Activated CD8-positive, alpha-beta T cell treated with anti-CD3 and anti-CD28 coated beads for 36 hours (primary cell): ENCODE data around the gene FRMD4A. TPM values are rescaled to one million over a fixed set of nuclear protein-coding genes. Genes with fewer than 3 reads are reported as not detected.

Experiments used
- ATAC-seq: fragments of 200-7000 bp; cut with Tn5 transposase; one replicate; pipeline ENCODE4 v1.10.0; 2021; ENCODE audit warnings: mild to moderate bottlenecking, moderate library complexity
- CTCF ChIA-PET: fragments of 350-600 bp; sonication (Branson Sonifier 250); formaldehyde crosslinking; loops from one replicate; lab custom pipeline; 2021; ENCODE audit warnings: antibody characterized with exemption; lab: Charles Lee
- POLR2A ChIA-PET: fragments of 350-600 bp; sonication (Branson Sonifier 250); formaldehyde crosslinking; loops from one replicate; lab custom pipeline; 2021; ENCODE audit warnings: antibody characterized with exemption; lab: Charles Lee
- DNase-seq: peaks from one replicate; pipeline ENCODE4 v3.0.0-alpha.2; 2020
- H3K27ac Mint-ChIP-seq: one replicate; pipeline ENCODE4 v1.8.0; 2021; ENCODE audit warnings: mild to moderate bottlenecking, mixed read lengths
- H3K27me3 Mint-ChIP-seq: one replicate; pipeline ENCODE4 v1.8.0; 2021; ENCODE audit warnings: mixed read lengths
- H3K36me3 Mint-ChIP-seq: one replicate; pipeline ENCODE4 v1.8.0; 2021; ENCODE audit warnings: low read depth, mixed read lengths
- H3K4me1 Mint-ChIP-seq: one replicate; pipeline ENCODE4 v1.8.0; 2021; ENCODE audit warnings: low read depth, mixed read lengths
- H3K4me3 Mint-ChIP-seq: one replicate; pipeline ENCODE4 v1.8.0; 2021; ENCODE audit warnings: mild to moderate bottlenecking, moderate library complexity, mixed read lengths
- H3K9me3 Mint-ChIP-seq: one replicate; pipeline ENCODE4 v1.8.0; 2021; ENCODE audit warnings: mixed read lengths
- CTCF ChIP-seq: fragments of 200-600 bp; IDR thresholded peaks from one replicate; pipeline ENCODE4 v1.8.0; 2022; ENCODE audit warnings: antibody characterized with exemption, mild to moderate bottlenecking
- intact Hi-C: fragments of 100-400 bp; cut with micrococcal nuclease; formaldehyde crosslinking; loops from one replicate; pipeline ENCODE4 v1.10.0; 2022
- total RNA-seq, 2 experiments: library from RNA; stranded (reverse); gene quantifications; one replicate each; pipeline ENCODE4 v1.2.3, GENCODE V29; 2021

The FRMD4A gene
- total RNA-seq, 2 experiments from 2014 or later = 2.1 to 2.8 TPM

- CTCF ChIA-PET = no interaction called here
- POLR2A ChIA-PET = no interaction called here
- peaks cover 5% of the 10 kb centered on the region for H3K27me3 Mint-ChIP-seq
- no peak overlapping the region for H3K27ac Mint-ChIP-seq
- no peaks in the 10 kb centered on the region for H3K36me3 Mint-ChIP-seq
- H3K9me3 Mint-ChIP-seq = no peaks in the 10 kb centered on the region
- intact Hi-C loops = no loop called here
- no peak for DNase-seq
- no peak for ATAC-seq
- TF ChIP-seq CTCF = no peak
- no peaks in the 10 kb centered on the region for H3K4me1 Mint-ChIP-seq
- H3K4me3 Mint-ChIP-seq = no peak overlapping the region
Measured at GRCh38 chr10:14125564-14125963, 205.2 kb downstream of the FRMD4A start.

DNA sequence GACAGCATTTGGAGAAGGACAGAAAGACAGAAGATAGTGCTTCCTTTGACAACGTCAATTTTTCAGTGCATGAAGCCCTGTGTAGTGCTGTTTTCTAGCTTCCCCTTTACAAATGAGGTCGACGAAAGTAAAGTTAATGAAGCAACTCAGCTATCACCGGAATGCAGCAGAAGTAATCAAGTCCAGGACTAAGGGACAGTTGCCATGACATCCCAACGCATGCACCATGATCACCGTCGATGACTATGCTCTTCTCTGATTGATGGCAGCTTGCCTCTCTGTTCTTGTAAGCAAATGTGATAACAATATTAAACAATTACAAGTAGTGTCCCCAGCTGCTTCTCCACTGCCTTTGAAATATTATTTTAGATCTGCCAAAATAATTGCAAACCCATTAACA is 205.8 kb downstream of the FRMD4A start:
- H3K9me3 Mint-ChIP-seq = no peaks in the 10 kb centered on the region
- intact Hi-C loops = no loop called here
- ATAC-seq = no peak
- DNase-seq = no peak
- ChIA-PET POLR2A (no interaction called here), CTCF (no interaction called here)
- H3K4me1 Mint-ChIP-seq = no peaks in the 10 kb centered on the region
- H3K36me3 Mint-ChIP-seq = no peaks in the 10 kb centered on the region
- H3K4me3 Mint-ChIP-seq = no peak overlapping the region
- TF ChIP-seq CTCF = no peak
- H3K27me3 Mint-ChIP-seq = peaks cover 5% of the 10 kb centered on the region
- H3K27ac Mint-ChIP-seq = no peak overlapping the region

GRCh38 chr10:14123139-14123538 is 207.6 kb downstream of the FRMD4A start:
- CTCF ChIA-PET = no interaction called here
- H3K4me1 Mint-ChIP-seq = no peaks in the 10 kb centered on the region

GRCh38 chr10:14120812-14121211 is 209.9 kb downstream of the FRMD4A start:
- ChIA-PET POLR2A (no interaction called here), CTCF (no interaction called here)
- H3K27ac Mint-ChIP-seq = no peak overlapping the region
- no peak overlapping the region for H3K4me3 Mint-ChIP-seq
- H3K27me3 Mint-ChIP-seq = peaks cover 3% of the 10 kb centered on the region
- no peaks in the 10 kb centered on the region for H3K36me3 Mint-ChIP-seq
- no peak for DNase-seq
- no peaks in the 10 kb centered on the region for H3K9me3 Mint-ChIP-seq
- no peak for ATAC-seq
- no peaks in the 10 kb centered on the region for H3K4me1 Mint-ChIP-seq
- intact Hi-C loops = no loop called here
- TF ChIP-seq CTCF = no peak

More at GRCh38 chr10:14123139-14123538, 207.6 kb downstream of the FRMD4A start:
- intact Hi-C loops = no loop called here
- Mint-ChIP-seq H3K36me3 (no peaks in the 10 kb centered on the region), H3K27me3 (peaks cover 5% of the 10 kb centered on the region), H3K9me3 (no peaks in the 10 kb centered on the region), H3K27ac (no peak overlapping the region), H3K4me3 (no peak overlapping the region)
- ATAC-seq (no peak), DNase-seq (no peak)
- no peak for TF ChIP-seq CTCF
- POLR2A ChIA-PET = no interaction called here

DNA sequence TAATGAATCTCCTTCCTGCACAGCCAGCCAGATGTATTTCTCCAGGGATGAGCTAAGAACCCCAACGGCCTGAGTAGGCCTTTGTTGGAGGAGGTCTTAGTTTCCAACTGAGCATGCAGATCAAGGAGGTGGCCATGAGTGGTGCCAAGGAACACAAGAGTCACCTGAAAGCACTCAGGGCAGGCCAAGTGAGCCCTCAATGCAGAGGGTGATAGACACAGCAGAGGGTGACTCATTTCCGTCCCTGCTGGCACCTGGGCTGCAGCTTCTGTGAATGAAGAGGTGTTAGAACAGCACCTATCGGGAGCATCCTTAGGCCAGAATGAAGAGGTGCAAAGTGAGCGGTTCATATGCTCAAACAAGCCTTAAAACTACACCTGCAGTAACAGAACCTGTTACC is 211.8 kb downstream of the FRMD4A start:
- Mint-ChIP-seq H3K4me3 (no peak overlapping the region), H3K9me3 (no peaks in the 10 kb centered on the region), H3K27ac (no peak overlapping the region), H3K27me3 (no peaks in the 10 kb centered on the region), H3K36me3 (no peaks in the 10 kb centered on the region), H3K4me1 (no peaks in the 10 kb centered on the region)
- CTCF ChIA-PET = no interaction called here
- TF ChIP-seq CTCF = no peak
- ATAC-seq = no peak
- POLR2A ChIA-PET = no interaction called here
- no peak for DNase-seq
- intact Hi-C loops = no loop called here
